ENCODE measurements around the gene CHCT1.
A peak's percentile ranks its signal among the peaks of the same experiment; 100 is the strongest.
"Not testable (repeated sequence)": the region's sequence is repeated elsewhere in the genome, so short reads cannot be mapped to it uniquely, and the experiment has no call there.

CHCT1 gene

GRCh38 chr17:60398227-60398959 lies 23.9 kb upstream of the CHCT1 start:
- DNase-seq (ENCODE audit: low read depth in 2 of 2): no peak

- no peak for DNase-seq (ENCODE audit: low read depth in 2 of 2)
Observed at GRCh38 chr17:60401819-60402218, 20.5 kb upstream of the CHCT1 start.

- DNase-seq (ENCODE audit: low read depth in 2 of 2): no peak
Observed at GRCh38 chr17:60403523-60403810, 18.8 kb upstream of the CHCT1 start.

- DNase-seq (ENCODE audit: low read depth in 2 of 2): no peak
Observed at GRCh38 chr17:60403962-60404361, 18.3 kb upstream of the CHCT1 start.

GRCh38 chr17:60406887-60407286 lies 15.4 kb upstream of the CHCT1 start:
- no peak for DNase-seq (ENCODE audit: low read depth in 2 of 2)

GRCh38 chr17:60410001-60410400 lies 12.3 kb upstream of the CHCT1 start:
- DNase-seq (ENCODE audit: low read depth in 2 of 2): no peak

GRCh38 chr17:60412701-60413100 lies 9.6 kb upstream of the CHCT1 start:
- DNase-seq (ENCODE audit: low read depth in 2 of 2): no peak

- no peak for DNase-seq (ENCODE audit: low read depth in 2 of 2)
Observed at GRCh38 chr17:60415146-60415545, 7.1 kb upstream of the CHCT1 start.

GRCh38 chr17:60416368-60416925 lies 5.8 kb upstream of the CHCT1 start:
- no peak for DNase-seq (ENCODE audit: low read depth in 2 of 2)

- DNase-seq (ENCODE audit: low read depth in 2 of 2): not testable (repeated sequence)
Observed at GRCh38 chr17:60419003-60419402, 3.3 kb upstream of the CHCT1 start.

- not testable (repeated sequence) for DNase-seq (ENCODE audit: low read depth in 2 of 2)
Observed at GRCh38 chr17:60419875-60420274, 2.4 kb upstream of the CHCT1 start.

- DNase-seq (ENCODE audit: low read depth in 2 of 2): peak; percentile 67 to 72
Observed at GRCh38 chr17:60421273-60422161, 772 bp upstream of the CHCT1 start.

- no peak for DNase-seq (ENCODE audit: low read depth in 2 of 2)
Observed at GRCh38 chr17:60423865-60424264, 1.6 kb downstream of the CHCT1 start.

- DNase-seq (ENCODE audit: low read depth in 2 of 2): no peak
Observed at GRCh38 chr17:60425626-60426025, 3.3 kb downstream of the CHCT1 start.

GRCh38 chr17:60426596-60426995 lies 4.3 kb downstream of the CHCT1 start:
- DNase-seq (ENCODE audit: low read depth in 2 of 2): no peak

- DNase-seq (ENCODE audit: low read depth in 2 of 2): not testable (repeated sequence)
Observed at GRCh38 chr17:60428491-60428890, 6.2 kb downstream of the CHCT1 start.

- DNase-seq (ENCODE audit: low read depth in 2 of 2): not testable (repeated sequence)
Observed at GRCh38 chr17:60430561-60430960, 8.3 kb downstream of the CHCT1 start.

GRCh38 chr17:60433021-60433997 lies 11.0 kb downstream of the CHCT1 start:
- not testable (repeated sequence) for DNase-seq (ENCODE audit: low read depth in 2 of 2)

GRCh38 chr17:60435244-60436167 lies 13.2 kb downstream of the CHCT1 start:
- peak; percentile 21 to 50 for DNase-seq (ENCODE audit: low read depth in 2 of 2)

GRCh38 chr17:60436676-60437075 lies 14.4 kb downstream of the CHCT1 start:
- DNase-seq (ENCODE audit: low read depth in 2 of 2): no peak

- no peak for DNase-seq (ENCODE audit: low read depth in 2 of 2)
Observed at GRCh38 chr17:60439501-60439900, 17.2 kb downstream of the CHCT1 start.

Measured in stimulated activated CD4-positive, alpha-beta T cell treated with anti-CD3 and anti-CD28 coated beads, Interleukin-1b, Interleukin-23, amount 100 ng/mL, for 4 hours (primary cell).